Neural cell (in vitro differentiated cells): ENCODE measurements around the gene PI3.

Experiments
- EP300 ChIP-seq: fragments of 450-650 bp; conservative IDR thresholded peaks from 2 replicates; pipeline ENCODE4 v1.6.1; 2014; ENCODE audit warnings: antibody characterized with exemption, mild to moderate bottlenecking, moderate library complexity; ENCODE audit not compliant: poor library complexity, severe bottlenecking
- EZH2 ChIP-seq: fragments of 200-600, 300-800 bp; shearing (Covaris generic), sonication (generic); IDR thresholded peaks from 2 replicates; pipeline ENCODE4 v1.6.1; 2014; ENCODE audit warnings: antibody characterized with exemption, low read length, borderline replicate concordance, mild to moderate bottlenecking; ENCODE audit not compliant: insufficient read depth, poor library complexity, severe bottlenecking
- MXI1 ChIP-seq: fragments of 450-650 bp; conservative IDR thresholded peaks from 2 replicates; pipeline ENCODE4 v1.6.1; 2014; ENCODE audit warnings: antibody characterized with exemption, mild to moderate bottlenecking; ENCODE audit not compliant: poor library complexity, severe bottlenecking
- POLR2AphosphoS5 ChIP-seq: IDR thresholded peaks from 2 replicates; pipeline ENCODE4 v1.6.1; 2012
- RAD21 ChIP-seq: fragments of 450-650 bp; conservative IDR thresholded peaks from 2 replicates; pipeline ENCODE4 v1.6.1; 2014; ENCODE audit warnings: antibody characterized with exemption, mild to moderate bottlenecking, moderate library complexity
- TAF1 ChIP-seq: IDR thresholded peaks from 2 replicates; pipeline ENCODE4 v1.6.1; 2012; ENCODE audit warnings: low read depth
- TF ChIP-seq, protein P1 (sequence below): fragments of 450-650 bp; IDR thresholded peaks from 2 replicates; pipeline ENCODE4 v1.5.1; 2014; ENCODE audit warnings: antibody characterized with exemption, mild to moderate bottlenecking, moderate library complexity; ENCODE audit not compliant: poor library complexity, severe bottlenecking
- TF ChIP-seq, protein P2 (sequence below): IDR thresholded peaks from 2 replicates; pipeline ENCODE4 v1.6.1; 2012; ENCODE audit warnings: borderline replicate concordance

DNA sequence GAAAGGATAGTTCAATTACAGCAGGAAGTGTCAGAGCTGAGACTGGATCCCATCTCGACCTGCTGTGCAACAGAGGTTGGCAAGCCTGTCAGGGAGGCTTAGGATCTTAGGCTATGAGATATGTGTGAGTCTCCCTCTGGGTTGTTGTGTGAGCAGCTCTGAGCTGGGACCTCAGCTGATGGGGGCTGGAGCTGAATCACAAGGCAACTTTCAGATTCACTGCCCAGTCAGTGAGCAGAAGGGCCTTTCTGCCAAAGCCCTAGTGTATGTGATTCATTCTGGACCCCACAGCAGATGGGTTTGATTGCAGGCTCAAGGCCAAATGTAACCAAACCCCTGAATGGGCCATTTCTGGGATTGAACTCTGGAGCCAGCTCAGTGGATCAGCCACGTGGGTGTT is 4.5 kb downstream of the PI3 start:
- TF ChIP-seq, protein P1, sequence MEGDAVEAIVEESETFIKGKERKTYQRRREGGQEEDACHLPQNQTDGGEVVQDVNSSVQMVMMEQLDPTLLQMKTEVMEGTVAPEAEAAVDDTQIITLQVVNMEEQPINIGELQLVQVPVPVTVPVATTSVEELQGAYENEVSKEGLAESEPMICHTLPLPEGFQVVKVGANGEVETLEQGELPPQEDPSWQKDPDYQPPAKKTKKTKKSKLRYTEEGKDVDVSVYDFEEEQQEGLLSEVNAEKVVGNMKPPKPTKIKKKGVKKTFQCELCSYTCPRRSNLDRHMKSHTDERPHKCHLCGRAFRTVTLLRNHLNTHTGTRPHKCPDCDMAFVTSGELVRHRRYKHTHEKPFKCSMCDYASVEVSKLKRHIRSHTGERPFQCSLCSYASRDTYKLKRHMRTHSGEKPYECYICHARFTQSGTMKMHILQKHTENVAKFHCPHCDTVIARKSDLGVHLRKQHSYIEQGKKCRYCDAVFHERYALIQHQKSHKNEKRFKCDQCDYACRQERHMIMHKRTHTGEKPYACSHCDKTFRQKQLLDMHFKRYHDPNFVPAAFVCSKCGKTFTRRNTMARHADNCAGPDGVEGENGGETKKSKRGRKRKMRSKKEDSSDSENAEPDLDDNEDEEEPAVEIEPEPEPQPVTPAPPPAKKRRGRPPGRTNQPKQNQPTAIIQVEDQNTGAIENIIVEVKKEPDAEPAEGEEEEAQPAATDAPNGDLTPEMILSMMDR: no peak
- TF ChIP-seq EZH2 (no peak), POLR2AphosphoS5 (no peak), RAD21 (no peak), EP300 (no peak), TAF1 (no peak), MXI1 (no peak)
- TF ChIP-seq, protein P2, sequence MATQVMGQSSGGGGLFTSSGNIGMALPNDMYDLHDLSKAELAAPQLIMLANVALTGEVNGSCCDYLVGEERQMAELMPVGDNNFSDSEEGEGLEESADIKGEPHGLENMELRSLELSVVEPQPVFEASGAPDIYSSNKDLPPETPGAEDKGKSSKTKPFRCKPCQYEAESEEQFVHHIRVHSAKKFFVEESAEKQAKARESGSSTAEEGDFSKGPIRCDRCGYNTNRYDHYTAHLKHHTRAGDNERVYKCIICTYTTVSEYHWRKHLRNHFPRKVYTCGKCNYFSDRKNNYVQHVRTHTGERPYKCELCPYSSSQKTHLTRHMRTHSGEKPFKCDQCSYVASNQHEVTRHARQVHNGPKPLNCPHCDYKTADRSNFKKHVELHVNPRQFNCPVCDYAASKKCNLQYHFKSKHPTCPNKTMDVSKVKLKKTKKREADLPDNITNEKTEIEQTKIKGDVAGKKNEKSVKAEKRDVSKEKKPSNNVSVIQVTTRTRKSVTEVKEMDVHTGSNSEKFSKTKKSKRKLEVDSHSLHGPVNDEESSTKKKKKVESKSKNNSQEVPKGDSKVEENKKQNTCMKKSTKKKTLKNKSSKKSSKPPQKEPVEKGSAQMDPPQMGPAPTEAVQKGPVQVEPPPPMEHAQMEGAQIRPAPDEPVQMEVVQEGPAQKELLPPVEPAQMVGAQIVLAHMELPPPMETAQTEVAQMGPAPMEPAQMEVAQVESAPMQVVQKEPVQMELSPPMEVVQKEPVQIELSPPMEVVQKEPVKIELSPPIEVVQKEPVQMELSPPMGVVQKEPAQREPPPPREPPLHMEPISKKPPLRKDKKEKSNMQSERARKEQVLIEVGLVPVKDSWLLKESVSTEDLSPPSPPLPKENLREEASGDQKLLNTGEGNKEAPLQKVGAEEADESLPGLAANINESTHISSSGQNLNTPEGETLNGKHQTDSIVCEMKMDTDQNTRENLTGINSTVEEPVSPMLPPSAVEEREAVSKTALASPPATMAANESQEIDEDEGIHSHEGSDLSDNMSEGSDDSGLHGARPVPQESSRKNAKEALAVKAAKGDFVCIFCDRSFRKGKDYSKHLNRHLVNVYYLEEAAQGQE: no peak
